Heart left ventricle (tissue), 13 donors: ENCODE results near the gene UGCG.

ENCODE experiments used
- POLR2A ChIP-seq, 2 donors: fragments of 450-650 bp; IDR thresholded peaks; one replicate each; pipeline ENCODE4 v1.6.1; 2017; ENCODE audit warnings: antibody characterized with exemption in 2 of 2, mild to moderate bottlenecking in 2 of 2, moderate library complexity in 2 of 2
- TF ChIP-seq, protein P1 (sequence below), 12 donors: fragments of 200-600 bp; sonication (generic) in 4 of 12; IDR thresholded peaks; one replicate each; pipeline versions ENCODE4 v1.5.0 to v1.8.0; 2018 to 2022; ENCODE audit warnings: antibody characterized with exemption in 12 of 12, mild to moderate bottlenecking in 5 of 12
- donor health status: ischemic (EF 13 %, LVEDD 7.1; RV severe dilation, severe dysfunction).
- donor health status: DM: no; HTN: yes; CAD: no.
- donor health status: DM: no; HTN: no; CAD: no.
- donor health status: ischemic (EF 25% LVEDD 6.9; RV normal size, moderate dysfunction).
- donor health status: ischemic (EF 25% LVEDD 5.7; RV mildly dilated, moderate dysfunction).
- donor health status: ischemic (EF 35%, LVEDD 5.7; RV mildly dilated, moderate dysfunction).
- donor health status: nonischemic (EF 11% LVEDD 7.7; RV severe dilation, severe dysfunction).
- donor health status: DM: yes; HTN: yes; CAD: no.
- donor health status: PGD.
- donor health status: ischemic (EF 29% LVEDD 5.4; RV normal size, mild dysfunction).
- donor health status: nonischemic (EF 23%, LVEDD 6.1; RV moderate dilation, normal function).

DNA sequence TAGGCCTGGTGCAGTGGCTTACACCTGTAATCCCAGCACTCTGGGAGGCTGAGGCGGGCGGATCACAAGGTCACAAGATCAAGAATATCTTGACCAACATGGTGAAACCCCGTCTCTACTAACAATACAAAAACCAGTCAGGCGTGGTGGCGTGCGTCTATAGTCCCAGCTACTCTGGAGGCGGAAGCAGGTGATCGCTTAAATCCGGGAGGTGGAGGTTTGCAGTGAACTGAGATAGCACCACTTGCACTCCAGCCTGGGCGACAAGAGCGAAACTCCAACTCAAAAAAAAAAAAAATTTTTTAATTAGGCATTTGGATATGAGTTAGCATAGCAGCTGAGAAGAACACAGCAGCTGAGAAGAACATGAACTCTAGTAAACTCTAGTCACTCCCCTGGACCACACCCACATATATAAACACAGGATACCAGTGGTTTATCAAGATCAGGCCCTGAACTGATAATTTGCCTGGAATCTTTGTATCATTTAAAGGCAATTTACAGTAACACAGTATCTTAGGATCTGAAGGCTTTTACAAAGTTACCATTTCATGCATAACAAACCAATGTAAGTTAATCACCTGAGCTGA lies 4.6 kb upstream of the UGCG start:
- TF ChIP-seq, protein P1, sequence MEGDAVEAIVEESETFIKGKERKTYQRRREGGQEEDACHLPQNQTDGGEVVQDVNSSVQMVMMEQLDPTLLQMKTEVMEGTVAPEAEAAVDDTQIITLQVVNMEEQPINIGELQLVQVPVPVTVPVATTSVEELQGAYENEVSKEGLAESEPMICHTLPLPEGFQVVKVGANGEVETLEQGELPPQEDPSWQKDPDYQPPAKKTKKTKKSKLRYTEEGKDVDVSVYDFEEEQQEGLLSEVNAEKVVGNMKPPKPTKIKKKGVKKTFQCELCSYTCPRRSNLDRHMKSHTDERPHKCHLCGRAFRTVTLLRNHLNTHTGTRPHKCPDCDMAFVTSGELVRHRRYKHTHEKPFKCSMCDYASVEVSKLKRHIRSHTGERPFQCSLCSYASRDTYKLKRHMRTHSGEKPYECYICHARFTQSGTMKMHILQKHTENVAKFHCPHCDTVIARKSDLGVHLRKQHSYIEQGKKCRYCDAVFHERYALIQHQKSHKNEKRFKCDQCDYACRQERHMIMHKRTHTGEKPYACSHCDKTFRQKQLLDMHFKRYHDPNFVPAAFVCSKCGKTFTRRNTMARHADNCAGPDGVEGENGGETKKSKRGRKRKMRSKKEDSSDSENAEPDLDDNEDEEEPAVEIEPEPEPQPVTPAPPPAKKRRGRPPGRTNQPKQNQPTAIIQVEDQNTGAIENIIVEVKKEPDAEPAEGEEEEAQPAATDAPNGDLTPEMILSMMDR (IDR thresholded peaks at IDR 0.05) = no peak
- no peak for TF ChIP-seq POLR2A (IDR thresholded peaks at IDR 0.05)
